ENCODE data around the gene CSF1. TPM values are rescaled to one million over a fixed set of nuclear protein-coding genes. Genes with fewer than 3 reads are reported as not detected.

CSF1 gene
- total and polyA plus RNA-seq, 5 donors, result 13.5 to 22.6 (median 16.6) TPM

DNA sequence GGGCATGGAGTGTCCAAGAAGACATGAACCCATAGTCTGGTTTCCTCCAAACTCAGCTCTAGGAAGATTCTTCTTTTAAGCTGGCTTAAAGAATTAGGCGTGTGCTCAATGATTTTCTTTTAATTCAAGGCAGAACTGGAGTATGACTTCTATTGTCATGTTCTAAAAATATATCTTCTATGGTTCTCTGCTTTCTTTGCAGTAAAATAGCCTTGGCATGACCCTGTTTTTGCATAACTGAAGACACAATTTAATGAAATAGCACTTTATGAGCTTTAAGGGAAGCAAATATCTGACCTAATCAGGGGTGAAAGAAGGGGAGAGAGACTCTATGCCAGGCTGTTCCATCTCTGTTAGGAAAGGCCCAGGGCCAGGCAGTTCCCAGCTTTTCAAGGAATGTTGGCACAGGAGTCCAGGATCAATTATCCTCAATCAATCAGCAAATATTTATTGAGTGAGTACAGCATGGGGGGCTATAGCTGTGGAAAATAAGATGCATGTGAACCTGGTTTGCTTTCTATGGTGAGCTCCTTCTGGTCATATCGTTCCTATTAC is 7.2 kb upstream of the CSF1 start:
- Histone ChIP-seq H3K27me3 (ENCODE audit: control insufficient read depth, insufficient read depth) (no peaks in the 10 kb centered on the region), H3K4me3 (ENCODE audit: low read length) (no peak overlapping the region), H3K27ac (ENCODE audit: low read length) (no peak overlapping the region), H3K9me3 (ENCODE audit: control insufficient read depth, low read length) (no peaks in the 10 kb centered on the region), H3K4me1 (ENCODE audit: control insufficient read depth, insufficient read depth, low read length) (peaks cover 6% of the 10 kb centered on the region)
- intact Hi-C loops (cut with DNase I), result no loop called here
- 90% methylated on average over 2 of the region's 2 CpGs for WGBS
- ATAC-seq (no peak), DNase-seq (no peak)

DNA sequence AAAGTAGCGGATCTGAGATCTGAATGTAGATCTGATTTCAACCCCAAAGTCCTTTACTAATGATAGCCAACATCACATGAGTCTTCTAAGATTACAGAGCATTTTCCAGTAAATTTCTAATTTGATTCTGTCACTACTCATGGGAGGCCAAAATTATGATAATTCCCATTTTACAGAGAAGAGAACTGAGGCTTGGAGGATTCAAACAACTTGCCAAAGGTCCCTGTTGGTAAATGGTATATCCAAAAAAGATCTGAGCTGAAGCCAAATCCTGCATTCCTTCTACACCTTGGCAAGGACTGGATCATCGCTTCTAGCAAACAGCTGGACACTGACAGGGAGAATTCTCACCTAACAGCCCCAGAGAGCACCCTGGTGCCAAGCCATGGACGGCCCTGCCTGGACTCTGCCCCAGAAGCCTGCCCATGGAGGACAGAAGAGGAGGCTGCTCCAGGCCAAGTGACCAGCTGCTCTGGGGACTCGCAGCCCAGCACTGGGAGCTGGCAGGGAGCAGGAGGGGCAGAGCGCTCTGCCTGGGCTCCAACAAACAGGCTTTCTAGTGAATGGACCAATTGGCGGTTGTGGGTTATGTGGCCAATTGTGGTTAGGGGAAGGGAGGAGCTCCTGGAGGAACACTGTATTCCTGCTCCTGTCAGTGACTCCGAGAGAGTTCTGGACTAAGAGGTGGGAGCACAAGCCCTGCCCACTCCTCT is 6.4 kb upstream of the CSF1 start:
- peaks cover 9% of the 10 kb centered on the region for H3K4me1 ChIP-seq (ENCODE audit: control insufficient read depth, insufficient read depth, low read length)
- no peak overlapping the region for H3K27ac ChIP-seq (ENCODE audit: low read length)
- H3K4me3 ChIP-seq (ENCODE audit: low read length), result no peak overlapping the region
- ATAC-seq (peak; percentile 29 to 56), DNase-seq (peak in 2 of 3 donors; percentile 34 to 59)
- no peaks in the 10 kb centered on the region for H3K27me3 ChIP-seq (ENCODE audit: control insufficient read depth, insufficient read depth)
- intact Hi-C loops (cut with DNase I), result no loop called here
- 78% methylated on average over 7 of the region's 7 CpGs for WGBS
- no peaks in the 10 kb centered on the region for H3K9me3 ChIP-seq (ENCODE audit: control insufficient read depth, low read length)

- Histone ChIP-seq H3K4me1 (ENCODE audit: control insufficient read depth, insufficient read depth, low read length) (peaks cover 12% of the 10 kb centered on the region), H3K4me3 (ENCODE audit: low read length) (no peak overlapping the region), H3K9me3 (ENCODE audit: control insufficient read depth, low read length) (no peaks in the 10 kb centered on the region), H3K27me3 (ENCODE audit: control insufficient read depth, insufficient read depth) (no peaks in the 10 kb centered on the region), H3K27ac (ENCODE audit: low read length) (no peak overlapping the region)
- ATAC-seq (no peak), DNase-seq (no peak)
- intact Hi-C loops (cut with DNase I), result no loop called here
- WGBS, result 92% methylated on average over 7 of the region's 7 CpGs
Observed at GRCh38 chr1:109905491-109905890, 5.2 kb upstream of the CSF1 start.

DNA sequence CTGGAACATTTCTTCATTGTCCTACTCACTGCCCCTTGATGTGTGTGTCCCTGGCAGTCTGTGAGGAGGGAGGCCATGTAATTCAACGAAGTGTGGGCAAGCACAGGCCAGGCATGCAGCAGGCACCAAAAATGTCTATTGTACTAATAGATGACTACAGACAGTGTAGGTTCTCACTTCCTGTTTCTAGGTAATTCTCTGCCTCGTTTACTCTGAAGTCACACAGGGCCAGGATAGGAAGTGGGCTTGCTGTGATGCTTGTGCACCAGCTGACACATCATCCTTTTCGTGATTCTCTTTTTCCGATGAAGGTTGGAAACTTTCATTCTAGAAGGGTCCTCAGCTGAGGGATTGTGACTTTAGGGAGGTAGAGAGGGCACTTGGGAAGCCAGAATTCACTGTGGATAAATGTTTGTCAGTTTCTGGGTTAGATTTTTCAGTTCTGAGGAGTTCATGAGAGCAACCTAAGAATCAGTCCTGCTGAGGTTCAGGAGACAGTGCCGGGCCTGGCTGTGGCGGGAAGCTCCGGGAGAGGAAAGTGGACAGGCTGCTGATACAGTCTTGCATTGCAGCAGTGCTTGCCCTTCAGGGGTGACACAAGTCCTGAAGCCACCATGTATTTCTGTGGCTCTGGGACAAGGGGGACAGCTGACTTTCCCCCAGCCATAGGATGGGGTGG is 4.3 kb upstream of the CSF1 start:
- WGBS, result 72% methylated on average over 7 of the region's 7 CpGs
- Histone ChIP-seq H3K4me1 (ENCODE audit: control insufficient read depth, insufficient read depth, low read length) (peaks cover 12% of the 10 kb centered on the region), H3K4me3 (ENCODE audit: low read length) (no peak overlapping the region), H3K9me3 (ENCODE audit: control insufficient read depth, low read length) (no peaks in the 10 kb centered on the region), H3K27me3 (ENCODE audit: control insufficient read depth, insufficient read depth) (no peaks in the 10 kb centered on the region), H3K27ac (ENCODE audit: low read length) (no peak overlapping the region)
- intact Hi-C loops (cut with DNase I), result no loop called here
- no peak for DNase-seq
- no peak for ATAC-seq

DNA sequence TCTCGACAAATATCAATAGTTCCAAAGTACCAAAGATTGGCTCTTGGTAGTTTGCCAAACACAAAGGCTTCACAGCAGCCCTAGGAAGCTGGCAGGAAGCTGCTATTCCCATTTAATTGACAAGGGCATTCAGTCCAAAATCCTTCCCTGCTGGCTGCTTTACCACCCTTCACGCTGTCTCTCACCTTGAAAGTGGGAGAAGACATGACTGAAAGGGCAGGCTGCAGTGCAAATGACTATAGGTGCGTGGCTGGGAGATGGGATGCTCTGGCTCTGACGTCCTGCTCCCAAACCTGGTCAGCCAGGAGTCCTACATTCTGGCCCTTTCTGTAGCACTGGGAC is 3.8 kb upstream of the CSF1 start:
- Histone ChIP-seq H3K27me3 (ENCODE audit: control insufficient read depth, insufficient read depth) (no peaks in the 10 kb centered on the region), H3K9me3 (ENCODE audit: control insufficient read depth, low read length) (no peaks in the 10 kb centered on the region), H3K27ac (ENCODE audit: low read length) (no peak overlapping the region), H3K4me3 (ENCODE audit: low read length) (no peak overlapping the region), H3K4me1 (ENCODE audit: control insufficient read depth, insufficient read depth, low read length) (peaks cover 8% of the 10 kb centered on the region)
- no peak for DNase-seq
- WGBS, result 78% methylated on average over 4 of the region's 4 CpGs
- intact Hi-C loops (cut with DNase I), result no loop called here
- ATAC-seq, result no peak

- DNase-seq, result no peak
- no peak for ATAC-seq
- H3K27ac ChIP-seq (ENCODE audit: low read length), result no peak overlapping the region
- intact Hi-C loops (cut with DNase I), result no loop called here
- H3K27me3 ChIP-seq (ENCODE audit: control insufficient read depth, insufficient read depth), result no peaks in the 10 kb centered on the region
- 92% methylated on average over 1 of the region's 1 CpG for WGBS
- H3K4me3 ChIP-seq (ENCODE audit: low read length), result no peak overlapping the region
- no peaks in the 10 kb centered on the region for H3K9me3 ChIP-seq (ENCODE audit: control insufficient read depth, low read length)
- peaks cover 10% of the 10 kb centered on the region for H3K4me1 ChIP-seq (ENCODE audit: control insufficient read depth, insufficient read depth, low read length)
Observed at GRCh38 chr1:109907190-109907774, 3.4 kb upstream of the CSF1 start.

GRCh38 chr1:109908836-109909235 is 1.8 kb upstream of the CSF1 start:
- ATAC-seq, result no peak
- H3K9me3 ChIP-seq (ENCODE audit: control insufficient read depth, low read length), result no peaks in the 10 kb centered on the region
- intact Hi-C loops (cut with DNase I), result no loop called here
- H3K4me3 ChIP-seq (ENCODE audit: low read length), result no peak overlapping the region
- H3K27ac ChIP-seq (ENCODE audit: low read length), result no peak overlapping the region
- WGBS, result 83% methylated on average over 3 of the region's 3 CpGs
- no peak for DNase-seq
- H3K4me1 ChIP-seq (ENCODE audit: control insufficient read depth, insufficient read depth, low read length), result peaks cover 17% of the 10 kb centered on the region
- no peaks in the 10 kb centered on the region for H3K27me3 ChIP-seq (ENCODE audit: control insufficient read depth, insufficient read depth)

DNA sequence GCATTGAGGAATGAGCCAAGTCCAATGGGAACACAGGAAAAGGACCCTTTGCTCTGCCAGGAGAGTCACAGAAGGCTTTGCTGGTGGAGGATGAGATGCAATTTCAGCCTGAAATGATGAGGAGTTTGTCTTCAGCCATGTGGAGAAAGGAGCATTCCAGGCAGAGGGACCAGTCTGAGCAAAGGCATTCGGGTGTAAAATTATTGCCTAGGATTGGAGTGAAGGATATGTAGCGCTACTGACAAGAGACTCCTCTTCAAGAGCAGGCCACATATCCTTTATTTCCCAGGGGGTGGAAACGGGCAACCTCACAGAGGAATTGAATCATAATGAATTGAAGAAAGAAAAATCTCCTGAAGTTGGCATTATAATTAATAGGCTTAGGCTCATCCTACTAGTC is 1.1 kb upstream of the CSF1 start:
- H3K4me3 ChIP-seq (ENCODE audit: low read length), result no peak overlapping the region
- intact Hi-C loops (cut with DNase I), result no loop called here
- H3K4me1 ChIP-seq (ENCODE audit: control insufficient read depth, insufficient read depth, low read length), result peaks cover 23% of the 10 kb centered on the region
- 68% methylated on average over 3 of the region's 3 CpGs for WGBS
- DNase-seq (no peak), ATAC-seq (no peak)
- no peak overlapping the region for H3K27ac ChIP-seq (ENCODE audit: low read length)
- H3K9me3 ChIP-seq (ENCODE audit: control insufficient read depth, low read length), result no peaks in the 10 kb centered on the region
- no peaks in the 10 kb centered on the region for H3K27me3 ChIP-seq (ENCODE audit: control insufficient read depth, insufficient read depth)

- 2% methylated on average over 70 of the region's 70 CpGs for WGBS
- Histone ChIP-seq H3K4me1 (ENCODE audit: control insufficient read depth, insufficient read depth, low read length) (peaks cover 26% of the 10 kb centered on the region), H3K9me3 (ENCODE audit: control insufficient read depth, low read length) (no peaks in the 10 kb centered on the region), H3K27me3 (ENCODE audit: control insufficient read depth, insufficient read depth) (no peaks in the 10 kb centered on the region), H3K27ac (ENCODE audit: low read length) (peak overlapping the region; percentile 50), H3K4me3 (ENCODE audit: low read length) (peak overlapping the region; percentile 86)
- peak in 2 of 3 donors; percentile 73 to 78 for DNase-seq
- peak; percentile 2 to 4 for ATAC-seq
- intact Hi-C loops (cut with DNase I), result loop anchor here in 3 of 4 donors (5.0 kb wide), 3 partner anchors 66 to 119 kb away; partner anchors contain the start of gene AHCYL1 (in 1 of the 3)
Observed at GRCh38 chr1:109910963-109911798, 532 bp downstream of the CSF1 start.

GRCh38 chr1:109912214-109912861 is 1.7 kb downstream of the CSF1 start:
- H3K4me1 ChIP-seq (ENCODE audit: control insufficient read depth, insufficient read depth, low read length), result peaks cover 26% of the 10 kb centered on the region
- peak in 1 of 2 donors; percentile 7 for ATAC-seq
- intact Hi-C loops (cut with DNase I), result loop anchor here in 3 of 4 donors (5.0 kb wide), 3 partner anchors 65 to 120 kb away; partner anchors contain the start of gene AHCYL1 (in 1 of the 3)

More at GRCh38 chr1:109912214-109912861, 1.7 kb downstream of the CSF1 start:
- WGBS, result 46% methylated on average over 4 of the region's 4 CpGs
- Histone ChIP-seq H3K27ac (ENCODE audit: low read length) (peak overlapping the region; percentile 50), H3K9me3 (ENCODE audit: control insufficient read depth, low read length) (no peaks in the 10 kb centered on the region), H3K4me3 (ENCODE audit: low read length) (peak overlapping the region; percentile 86), H3K27me3 (ENCODE audit: control insufficient read depth, insufficient read depth) (no peaks in the 10 kb centered on the region)
- no peak for DNase-seq
